ENCODE results near the gene AK2. TPM values are rescaled to one million over a fixed set of nuclear protein-coding genes. Genes with fewer than 3 reads are reported as not detected.

The AK2 gene
- total RNA-seq (100 to 1,000 TPM; 105 to 193 (median 145) TPM), polyA plus RNA-seq (100 to 1,000 TPM in 1 of 3 donors, 10 to 100 TPM in 2; 55.3 to 245 (median 75.7) TPM)
- long read RNA-seq, donor 1, transcript AK2-201 (6 exons, 1,021 nt) = major isoform, 61 of 124 reads
- long read RNA-seq, donor 1, transcript AK2-202 (7 exons, 3,586 nt) = minor isoform, 19 of 124 reads
- long read RNA-seq, donor 1, partial matches to known transcripts = 36 of 124 reads
- long read RNA-seq, donor 1, other reads (novel, unspliced or antisense) = 0 of 124 reads
- long read RNA-seq, donor 2, transcript AK2-202 (7 exons, 3,586 nt) = minor isoform, 11 of 58 reads
- long read RNA-seq, donor 2, transcript AK2-201 (6 exons, 1,021 nt) = major isoform, 25 of 58 reads
- long read RNA-seq, donor 2, partial matches to known transcripts = 20 of 58 reads
- long read RNA-seq, donor 2, other reads (novel, unspliced or antisense) = 0 of 58 reads
- long read RNA-seq, donor 3, transcript AK2-201 (6 exons, 1,021 nt) = major isoform, 24 of 59 reads
- long read RNA-seq, donor 3, transcript AK2-202 (7 exons, 3,586 nt) = minor isoform, 17 of 59 reads
- long read RNA-seq, donor 3, partial matches to known transcripts = 15 of 59 reads
- long read RNA-seq, donor 3, other reads (novel, unspliced or antisense) = 0 of 59 reads
- long read RNA-seq, donor 4, transcript AK2-202 (7 exons, 3,586 nt) = minor isoform, 22 of 84 reads
- long read RNA-seq, donor 4, transcript AK2-201 (6 exons, 1,021 nt) = major isoform, 52 of 84 reads
- long read RNA-seq, donor 4, partial matches to known transcripts = 0 of 84 reads
- long read RNA-seq, donor 4, other reads (novel, unspliced or antisense) = 4 of 84 reads
- long read RNA-seq, donor 5, transcript AK2-202 (7 exons, 3,586 nt) = minor isoform, 53 of 149 reads
- long read RNA-seq, donor 5, transcript AK2-212 (7 exons, 886 nt) = minor isoform, 8 of 149 reads
- long read RNA-seq, donor 5, transcript AK2-201 (6 exons, 1,021 nt) = major isoform, 71 of 149 reads
- long read RNA-seq, donor 5, partial matches to known transcripts = 2 of 149 reads
- long read RNA-seq, donor 5, other reads (novel, unspliced or antisense) = 10 of 149 reads
- long read RNA-seq, donor 6, transcript AK2-202 (7 exons, 3,586 nt) = minor isoform, 14 of 42 reads
- long read RNA-seq, donor 6, transcript AK2-201 (6 exons, 1,021 nt) = major isoform, 20 of 42 reads
- long read RNA-seq, donor 6, partial matches to known transcripts = 3 of 42 reads
- long read RNA-seq, donor 6, other reads (novel, unspliced or antisense) = 4 of 42 reads
- long read RNA-seq, donor 7, transcript AK2-201 (6 exons, 1,021 nt) = major isoform, 15 of 39 reads
- long read RNA-seq, donor 7, transcript AK2-202 (7 exons, 3,586 nt) = minor isoform, 6 of 39 reads
- long read RNA-seq, donor 7, partial matches to known transcripts = 18 of 39 reads
- long read RNA-seq, donor 7, other reads (novel, unspliced or antisense) = 0 of 39 reads
- long read RNA-seq, donor 8, transcript AK2-201 (6 exons, 1,021 nt) = major isoform, 60 of 119 reads
- long read RNA-seq, donor 8, transcript AK2-202 (7 exons, 3,586 nt) = minor isoform, 17 of 119 reads
- long read RNA-seq, donor 8, partial matches to known transcripts = 33 of 119 reads
- long read RNA-seq, donor 8, other reads (novel, unspliced or antisense) = 0 of 119 reads
- long read RNA-seq, donor 9, transcript AK2-201 (6 exons, 1,021 nt) = major isoform, 30 of 56 reads
- long read RNA-seq, donor 9, transcript AK2-202 (7 exons, 3,586 nt) = minor isoform, 8 of 56 reads
- long read RNA-seq, donor 9, partial matches to known transcripts = 14 of 56 reads
- long read RNA-seq, donor 9, other reads (novel, unspliced or antisense) = 0 of 56 reads
- long read RNA-seq, donor 10, transcript AK2-202 (7 exons, 3,586 nt) = minor isoform, 6 of 24 reads
- long read RNA-seq, donor 10, transcript AK2-201 (6 exons, 1,021 nt) = major isoform, 17 of 24 reads
- long read RNA-seq, donor 10, partial matches to known transcripts = 0 of 24 reads
- long read RNA-seq, donor 10, other reads (novel, unspliced or antisense) = 0 of 24 reads

GRCh38 chr1:33036526-33037503 lies at the start of gene AK2:
Gene AK2 (minus strand): TSS chr1:33036883. CDS start chr1:33036828, 55 bp downstream.
- peak; percentile 96 to 99 (median 98) for DNase-seq
- intact Hi-C loops (cut with DNase I) = no loop called here
- Histone ChIP-seq H3K9me3 (replicated peaks in 1 of 3) (no peaks in the 10 kb centered on the region), H3K27me3 (no peaks in the 10 kb centered on the region), H3K4me3 (peak within 1 kb of the TSS in 3 of 4 donors; percentile 50 to 92 (median 76)), H3K4me1 (replicated peaks in 1 of 2) (peaks cover 10 to 30% of the 10 kb centered on the region in 2 donors), H3K27ac (peak within 1 kb of the TSS; percentile 29 to 92 (median 80)), H3K36me3 (replicated peaks in 1 of 2) (no peaks in the 10 kb centered on the region)
- TF ChIP-seq CTCF (IDR thresholded peaks at IDR 0.05) (no peak), POLR2A (IDR thresholded peaks at IDR 0.05) (peak; percentile 64 to 83)
- 3 to 7% (median 5%) methylated on average over 28 to 59 of the region's 59 CpGs for WGBS, 4 donors

- 34 to 42% (median 40%) methylated on average over 11 to 12 of the region's 12 CpGs for WGBS, 4 donors
- no peak for TF ChIP-seq POLR2A (IDR thresholded peaks at IDR 0.05)
- peak; percentile 38 to 83 (median 64) for TF ChIP-seq CTCF (IDR thresholded peaks at IDR 0.05)
- Histone ChIP-seq H3K4me3 (no peak overlapping the region), H3K27me3 (no peaks in the 10 kb centered on the region), H3K36me3 (replicated peaks in 1 of 2) (no peaks in the 10 kb centered on the region), H3K4me1 (replicated peaks in 1 of 2) (peaks cover 6 to 7% of the 10 kb centered on the region in 2 donors), H3K27ac (no peak overlapping the region), H3K9me3 (replicated peaks in 1 of 3) (no peaks in the 10 kb centered on the region)
- peak; percentile 66 to 91 (median 75) for DNase-seq
- intact Hi-C loops (cut with DNase I) = loop anchor here in 1 of 2 donors (10.0 kb wide), 1 partner anchor 152 kb away; no protein-coding TSS in a partner anchor
Measured at GRCh38 chr1:33086384-33086850, 49.7 kb upstream of the AK2 start.

Measured in adrenal gland (tissue), 19 donors.